GM21825 (cell line): ENCODE measurements around the gene EVA1C.
"Not testable (repeated sequence)": the region's sequence is repeated elsewhere in the genome, so short reads cannot be mapped to it uniquely, and the experiment has no call there.

Experiments used
- ATAC-seq: cut with Tn5 transposase; IDR thresholded peaks from one replicate; pipeline ENCODE4 v1.9.1; 2021; ENCODE audit warnings: mild to moderate bottlenecking, moderate library complexity; ENCODE audit not compliant: unreplicated experiment

The EVA1C gene

DNA sequence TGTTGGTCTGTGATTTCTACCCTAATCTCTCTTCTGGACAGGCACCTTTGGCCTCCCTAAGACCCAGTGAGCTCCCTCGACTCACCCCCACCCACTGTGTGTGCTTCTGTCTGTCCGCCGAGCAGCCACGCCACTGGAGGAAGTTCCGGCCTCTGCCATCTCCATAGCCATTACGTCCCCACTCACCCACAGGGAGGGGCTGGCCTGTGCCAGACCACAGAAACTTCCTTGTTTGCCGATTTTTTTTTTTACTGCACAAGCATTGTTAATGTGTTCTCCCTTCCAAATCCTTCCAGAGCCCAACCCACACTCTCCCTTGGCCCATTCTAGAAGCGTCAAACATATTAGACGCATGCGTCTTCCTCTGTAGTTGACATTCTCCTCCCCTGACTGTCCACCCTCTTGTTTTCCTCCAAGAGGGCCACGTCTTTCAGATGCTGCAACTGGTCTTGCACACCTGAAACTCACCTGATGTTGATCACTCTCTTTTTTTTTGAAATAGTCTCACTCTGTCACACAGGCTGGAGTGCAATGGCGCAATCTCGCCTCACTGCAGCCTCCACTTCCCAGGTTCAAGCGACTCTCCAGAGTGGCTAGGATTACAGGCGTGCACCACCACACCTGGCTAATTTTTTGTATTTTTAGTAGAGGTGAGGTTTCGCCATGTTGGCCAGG lies 72.3 kb downstream of the EVA1C start:
- ATAC-seq, result no peak

DNA sequence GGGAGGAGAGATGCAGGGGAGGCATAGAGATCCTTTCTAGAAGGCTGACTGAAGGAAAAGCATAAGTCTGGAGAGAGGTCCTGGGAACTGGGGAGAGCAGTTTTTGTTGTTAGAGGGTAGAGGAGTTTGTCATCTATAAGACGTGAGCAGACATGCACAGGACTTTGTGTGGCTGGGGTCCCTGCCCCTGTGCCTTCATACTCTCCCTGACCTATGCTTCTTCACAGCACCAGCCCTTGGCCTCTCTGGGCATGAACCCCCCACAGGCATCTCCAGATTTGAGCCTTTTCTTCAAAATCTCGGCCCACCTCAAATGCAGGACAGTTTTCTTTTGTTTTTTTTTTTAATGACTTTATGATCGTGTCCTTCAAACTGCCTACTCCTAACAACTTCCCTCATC lies 79.9 kb downstream of the EVA1C start:
- ATAC-seq, result no peak

DNA sequence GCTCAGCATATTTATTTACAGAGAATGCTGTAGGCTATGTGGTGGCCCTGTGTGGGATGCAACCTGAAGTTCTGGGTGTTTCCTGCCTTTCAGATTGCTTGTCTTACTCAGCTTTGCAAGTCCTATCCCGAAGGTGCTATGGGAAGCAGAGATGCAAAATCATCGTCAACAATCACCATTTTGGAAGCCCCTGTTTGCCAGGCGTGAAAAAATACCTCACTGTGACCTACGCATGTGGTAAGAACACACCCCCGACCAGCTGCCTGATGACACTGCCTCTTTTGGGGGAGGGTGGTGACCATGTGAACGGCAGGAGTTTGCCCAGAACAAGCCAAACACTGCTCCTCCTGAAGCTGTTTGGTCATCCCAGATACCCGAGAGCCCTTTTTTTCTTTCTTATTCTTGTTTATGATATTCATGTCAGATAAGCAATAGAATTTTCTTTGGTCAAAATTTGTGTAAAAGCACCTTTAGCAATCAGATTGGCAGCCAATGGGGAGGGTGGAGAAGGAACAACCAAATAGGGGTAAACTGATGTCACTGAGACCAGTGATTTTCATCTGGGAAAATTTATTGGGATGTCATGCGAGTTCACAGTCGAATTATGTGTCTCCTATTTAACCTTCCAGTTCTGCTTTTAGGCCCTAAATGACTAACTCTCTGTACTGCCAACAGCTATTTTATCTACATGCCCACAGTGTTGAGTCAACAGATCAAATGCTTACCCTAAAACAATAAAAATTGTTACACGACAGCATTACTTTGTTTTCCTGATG lies 82.6 kb downstream of the EVA1C start:
- no peak for ATAC-seq

DNA sequence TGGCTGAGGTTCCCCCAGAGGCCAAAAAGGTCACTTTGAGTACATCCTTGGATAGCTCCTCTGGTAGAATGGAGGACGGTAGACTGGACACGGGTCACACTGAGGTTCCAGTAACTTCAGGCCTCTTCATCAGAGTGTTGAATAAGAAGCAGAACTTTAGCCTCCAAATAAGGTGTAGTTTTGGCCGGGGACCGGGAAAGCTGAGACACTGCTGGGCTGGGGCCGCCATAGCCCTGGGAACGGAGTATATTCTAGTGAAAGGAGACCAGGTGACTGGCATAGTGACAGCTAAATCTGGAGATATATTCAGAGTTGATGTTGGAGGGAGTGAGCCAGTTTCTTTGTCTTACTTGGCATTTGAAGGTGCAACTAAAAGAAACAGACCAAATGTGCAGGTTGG lies 84.1 kb downstream of the EVA1C start:
- no peak for ATAC-seq

DNA sequence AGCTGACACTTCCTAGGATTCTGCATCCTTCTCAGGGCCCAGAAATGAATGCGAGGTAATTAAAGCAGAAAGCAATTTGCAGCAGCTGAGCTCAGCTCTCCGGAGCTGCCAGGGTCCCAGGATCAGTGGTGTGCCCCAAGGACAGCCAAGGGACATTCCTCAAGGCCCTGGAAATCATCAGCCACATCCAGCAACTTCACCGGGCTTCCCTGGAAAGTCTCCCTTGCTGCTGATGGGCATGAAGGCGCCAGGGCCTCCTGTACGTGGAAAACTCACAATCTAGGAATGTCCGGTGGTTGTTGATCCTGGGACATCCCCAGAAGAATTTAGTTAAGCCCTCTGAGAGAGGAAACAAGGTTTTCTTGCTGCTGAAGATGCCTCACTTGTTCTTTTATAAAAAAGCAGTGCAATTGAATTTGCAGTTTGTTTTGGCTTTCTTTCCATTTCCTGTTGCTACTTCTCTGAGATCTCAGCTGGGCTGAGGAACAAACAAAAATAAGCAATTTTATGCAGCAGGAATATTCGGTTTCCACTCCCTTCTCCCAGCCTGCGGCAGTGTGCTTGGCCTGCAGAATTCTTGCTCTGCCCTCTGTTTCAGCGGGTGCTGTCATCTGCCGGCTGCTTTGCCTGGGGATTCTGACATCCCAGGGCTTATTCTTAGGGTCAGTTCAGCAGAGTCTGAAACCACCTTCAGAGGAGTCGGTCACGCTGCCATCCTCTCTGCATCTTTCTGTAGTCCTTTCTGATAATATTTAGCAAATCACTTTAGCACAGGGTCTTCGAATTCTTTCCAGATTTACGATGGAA lies 86.9 kb downstream of the EVA1C start:
- no peak for ATAC-seq

DNA sequence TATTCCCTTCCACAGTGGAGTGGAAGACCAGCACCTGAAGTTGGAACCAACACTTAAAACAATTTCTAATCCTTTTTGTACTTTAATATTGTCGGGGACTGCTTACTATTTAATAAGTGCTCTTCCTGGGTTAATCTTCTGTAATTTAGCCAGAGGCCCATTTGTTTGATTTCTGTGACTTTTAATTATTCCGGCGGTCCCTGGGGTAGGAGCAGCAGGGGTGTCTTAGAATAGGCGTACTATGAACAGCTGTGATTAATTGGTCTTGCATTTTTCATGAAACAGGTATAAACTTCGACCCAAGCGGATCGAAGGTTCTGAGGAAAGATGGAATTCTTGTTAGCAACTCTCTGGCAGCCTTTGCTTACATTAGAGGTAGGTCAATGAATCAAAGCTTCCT lies 91.1 kb downstream of the EVA1C start:
- not testable (repeated sequence) for ATAC-seq

DNA sequence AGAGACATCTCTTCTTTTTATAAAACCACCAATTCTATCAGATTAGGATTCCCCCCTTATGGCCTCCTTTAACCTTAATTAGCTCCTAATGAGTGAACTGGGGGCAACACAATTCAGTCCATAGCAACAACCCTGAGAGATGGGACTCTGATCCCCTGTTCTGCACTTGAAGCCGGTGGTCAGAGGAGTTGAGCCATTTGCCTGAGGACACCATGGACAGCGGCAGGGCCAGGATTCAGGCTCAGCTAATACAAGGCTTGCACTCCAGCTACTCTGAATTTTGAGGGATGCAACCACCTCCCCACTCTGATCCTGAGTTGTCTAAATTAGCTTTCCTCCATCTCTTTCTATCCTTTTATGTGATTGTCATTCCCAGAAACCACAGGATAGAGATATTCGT lies 93.3 kb downstream of the EVA1C start:
- ATAC-seq, result not testable (repeated sequence)

GRCh38 chr21:32506411-32506965 lies 94.0 kb downstream of the EVA1C start:
- ATAC-seq, result not testable (repeated sequence)

DNA sequence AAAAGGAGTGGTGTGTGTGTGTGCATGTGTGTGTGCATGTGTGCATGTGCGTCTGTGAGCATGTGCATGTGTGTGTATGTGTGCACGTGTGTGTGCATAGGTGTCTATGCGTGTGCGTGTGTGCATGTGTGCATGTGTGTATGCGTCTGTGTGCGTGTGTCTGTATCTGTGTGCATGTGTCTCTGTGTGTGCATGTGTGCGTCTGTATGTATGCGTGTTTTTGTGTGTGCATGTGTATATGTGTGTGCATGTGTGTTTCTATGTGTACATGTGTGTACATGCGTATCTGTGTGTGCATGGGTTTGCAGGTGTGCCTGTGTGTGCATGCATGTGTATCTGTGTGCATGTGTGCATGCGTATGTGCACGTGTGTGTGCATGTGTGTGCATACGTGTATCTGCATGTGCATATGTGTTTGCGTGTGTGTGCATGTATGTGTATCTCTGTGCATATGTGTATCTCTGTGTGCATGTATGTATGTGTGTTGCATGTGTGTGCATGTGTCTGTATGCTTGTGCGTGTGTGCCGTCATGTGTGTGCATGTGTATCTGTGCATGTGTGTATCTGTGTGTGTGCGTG lies 94.9 kb downstream of the EVA1C start:
- no peak for ATAC-seq

DNA sequence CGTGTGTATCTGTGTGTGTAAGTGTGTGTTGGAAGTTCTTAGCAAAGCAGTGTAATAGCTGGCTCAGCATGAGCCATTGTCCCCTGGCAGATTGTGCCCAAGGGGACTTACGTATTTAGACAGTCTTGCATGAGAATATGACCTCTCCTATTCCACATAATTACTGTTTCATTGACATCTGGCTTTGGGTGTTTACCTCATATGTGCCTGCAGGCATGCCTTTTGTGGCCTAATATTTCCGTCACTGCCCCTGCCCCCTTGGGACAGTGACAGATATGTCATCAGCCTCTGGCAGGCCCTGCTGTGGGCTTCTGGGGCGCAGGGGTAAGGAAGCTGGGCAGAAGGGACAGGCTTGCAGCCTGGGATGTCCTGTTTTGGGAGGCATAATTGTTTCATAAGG lies 95.5 kb downstream of the EVA1C start:
- ATAC-seq, result not testable (repeated sequence)

GRCh38 chr21:32508558-32508957 lies 96.1 kb downstream of the EVA1C start:
- ATAC-seq, result no peak

DNA sequence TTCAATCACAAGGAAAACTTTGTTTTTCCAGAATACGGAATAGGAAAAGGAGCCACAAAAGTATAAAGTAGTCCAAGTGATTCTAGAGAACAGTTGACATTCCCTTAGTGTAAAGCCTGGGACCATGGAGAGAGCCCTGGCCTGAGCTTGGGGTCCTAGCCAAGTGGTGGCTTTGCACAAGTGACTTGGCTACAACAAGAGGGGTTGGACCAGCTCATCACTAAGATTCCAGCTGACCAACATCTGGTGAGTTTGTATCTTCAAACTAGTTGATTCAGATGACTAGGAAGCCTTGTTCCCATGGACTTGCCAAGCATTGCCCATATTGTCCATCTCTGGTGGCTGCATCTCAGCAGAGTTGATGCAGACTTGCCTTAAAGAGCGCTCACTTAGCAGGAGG lies 96.5 kb downstream of the EVA1C start:
- not testable (repeated sequence) for ATAC-seq

GRCh38 chr21:32514275-32515055 lies 102.0 kb downstream of the EVA1C start:
- ATAC-seq, result no peak

DNA sequence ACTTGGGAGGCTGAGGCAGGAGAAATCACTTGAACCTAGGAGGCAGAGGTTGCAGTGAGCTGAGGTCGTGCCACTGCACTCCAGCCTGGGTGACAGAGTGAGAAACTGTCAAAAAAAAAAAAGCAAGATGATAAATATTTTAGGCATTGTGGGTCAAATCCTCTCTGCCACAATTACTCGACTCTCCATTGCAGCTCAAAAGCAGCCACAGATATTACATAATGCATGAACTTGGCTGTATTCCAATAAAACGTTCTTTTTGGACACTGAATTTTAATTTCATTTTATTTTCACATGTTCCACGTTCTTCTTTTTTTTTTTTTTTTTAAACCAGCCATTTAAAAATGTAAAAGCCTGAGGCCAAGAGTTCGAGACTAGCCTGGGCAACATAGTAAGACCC lies 103.4 kb downstream of the EVA1C start:
- no peak for ATAC-seq

DNA sequence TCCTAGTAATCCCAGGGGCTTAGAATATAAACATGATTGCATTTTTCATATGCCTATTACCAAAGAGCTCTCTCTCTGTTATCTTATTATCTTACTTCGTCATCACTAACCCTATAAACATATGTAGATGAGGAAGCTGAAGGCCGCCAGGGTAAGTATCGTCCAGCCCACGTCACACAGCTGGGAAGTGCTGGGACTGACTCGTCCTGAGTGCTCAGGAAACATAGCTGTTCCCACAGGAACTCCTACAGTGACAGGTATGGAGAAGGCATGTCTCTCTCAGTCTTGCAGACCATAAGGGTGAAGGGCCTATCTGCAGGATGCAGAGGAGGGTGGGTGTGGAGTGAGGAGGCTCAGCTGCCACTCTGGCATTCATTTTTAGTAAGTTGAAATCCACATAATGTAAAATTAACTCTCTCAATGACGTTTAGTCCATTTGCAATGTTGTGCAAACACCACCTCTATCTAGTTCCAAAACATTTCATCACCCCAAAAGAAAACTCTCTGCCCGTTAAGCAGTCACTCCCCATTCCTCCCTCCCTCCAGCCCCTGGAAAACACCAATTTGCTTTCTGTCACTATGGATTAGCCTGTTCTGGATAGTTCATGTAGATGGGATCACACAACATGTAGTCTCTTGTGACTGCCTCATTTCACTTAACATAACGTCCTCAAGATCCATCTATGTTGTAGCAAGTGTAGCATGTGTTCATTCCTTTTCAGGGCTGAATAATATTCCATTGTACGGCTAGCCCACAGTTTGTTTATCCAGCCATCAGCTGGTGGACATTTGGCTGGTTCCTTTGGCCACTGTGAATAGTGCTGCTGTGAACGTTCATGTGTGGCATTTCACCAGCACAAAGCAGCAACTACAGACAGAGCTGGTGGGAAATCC lies 104.5 kb downstream of the EVA1C start:
- no peak for ATAC-seq

DNA sequence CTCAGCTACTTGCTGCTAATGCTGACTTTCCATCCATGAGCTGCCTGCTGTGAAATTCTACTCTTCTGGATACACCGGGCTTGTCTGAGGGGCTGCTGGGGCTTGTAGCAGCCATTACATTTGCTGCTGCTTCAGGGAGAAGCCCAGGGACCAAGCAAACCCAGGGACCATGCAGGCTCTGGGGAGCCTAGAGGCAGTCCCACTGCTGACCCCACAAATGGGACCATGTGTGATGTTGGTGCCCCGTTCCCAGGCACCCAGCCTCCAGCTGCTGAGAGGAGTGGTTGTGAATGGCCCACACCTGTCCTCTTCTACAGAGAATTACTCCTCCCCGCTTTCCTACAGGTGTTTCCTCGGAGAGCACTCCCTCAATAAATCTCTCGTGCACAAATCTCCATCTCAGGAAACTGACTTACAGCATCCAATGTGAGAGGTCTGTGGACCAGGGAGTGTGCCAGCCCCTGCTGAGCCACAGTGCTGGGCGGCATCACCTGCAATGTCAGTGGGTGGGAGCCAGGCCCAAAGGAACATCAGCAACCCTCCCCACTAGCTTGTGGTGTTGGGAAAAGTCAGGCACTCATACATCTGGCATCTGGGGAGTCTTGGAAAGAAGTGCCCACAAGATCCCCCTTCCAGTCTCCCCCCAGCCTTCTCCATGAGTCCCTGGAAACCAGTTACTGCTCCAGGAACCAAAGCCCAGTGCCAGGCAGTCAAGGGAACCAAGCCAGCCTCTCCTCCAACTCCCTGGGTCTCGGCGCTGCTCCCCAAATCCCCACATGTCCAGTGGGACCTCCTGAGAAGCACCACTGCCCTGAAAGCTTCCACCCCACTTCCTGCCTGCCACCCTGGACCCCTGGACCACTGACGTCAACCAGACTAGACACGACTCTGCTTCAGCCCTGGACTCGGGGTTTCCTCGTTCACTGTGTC lies 107.7 kb downstream of the EVA1C start:
- no peak for ATAC-seq

DNA sequence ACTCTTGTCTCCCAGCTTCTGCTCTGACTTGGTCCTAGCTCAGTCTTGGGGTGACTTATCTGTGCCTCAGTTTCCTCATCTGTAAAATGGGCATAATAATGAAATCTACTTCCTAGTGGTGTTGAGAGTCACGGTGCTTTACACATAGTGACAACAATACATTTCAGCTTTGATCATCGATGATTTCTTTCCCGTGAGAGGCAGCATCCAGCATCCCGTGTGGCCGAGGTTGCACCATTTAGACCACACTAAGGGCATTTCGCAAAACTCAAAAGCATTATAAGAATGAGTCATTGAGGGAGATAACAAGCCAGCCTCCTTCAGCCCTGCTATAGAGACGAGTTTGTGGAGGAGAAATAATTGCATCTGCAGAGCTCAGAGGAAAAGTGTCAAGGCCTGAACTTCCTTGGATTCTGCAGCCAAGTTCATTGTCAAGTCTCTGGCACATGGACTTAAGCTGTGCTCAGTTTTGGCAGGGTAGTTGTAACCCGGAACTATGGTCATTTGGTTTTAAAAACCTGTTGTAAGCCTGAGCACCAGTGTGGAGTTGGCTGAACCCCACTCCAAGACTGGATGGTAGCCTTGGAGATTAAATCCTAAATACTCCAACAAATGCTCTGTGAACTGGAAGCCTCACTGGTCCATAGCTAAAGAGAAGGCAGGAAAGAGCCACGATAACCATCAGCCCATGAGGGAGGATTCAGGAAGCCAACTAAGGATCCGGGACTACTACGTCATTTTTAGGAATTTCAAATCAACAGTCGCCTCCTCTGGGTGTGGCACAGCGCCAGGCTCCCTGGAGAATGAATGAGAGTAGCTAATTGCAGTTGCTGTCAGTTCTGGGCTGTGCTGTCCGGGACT lies 108.6 kb downstream of the EVA1C start:
- ATAC-seq, result no peak
